ENCODE measurements around the gene SIN3B.

Gene SIN3B

DNA sequence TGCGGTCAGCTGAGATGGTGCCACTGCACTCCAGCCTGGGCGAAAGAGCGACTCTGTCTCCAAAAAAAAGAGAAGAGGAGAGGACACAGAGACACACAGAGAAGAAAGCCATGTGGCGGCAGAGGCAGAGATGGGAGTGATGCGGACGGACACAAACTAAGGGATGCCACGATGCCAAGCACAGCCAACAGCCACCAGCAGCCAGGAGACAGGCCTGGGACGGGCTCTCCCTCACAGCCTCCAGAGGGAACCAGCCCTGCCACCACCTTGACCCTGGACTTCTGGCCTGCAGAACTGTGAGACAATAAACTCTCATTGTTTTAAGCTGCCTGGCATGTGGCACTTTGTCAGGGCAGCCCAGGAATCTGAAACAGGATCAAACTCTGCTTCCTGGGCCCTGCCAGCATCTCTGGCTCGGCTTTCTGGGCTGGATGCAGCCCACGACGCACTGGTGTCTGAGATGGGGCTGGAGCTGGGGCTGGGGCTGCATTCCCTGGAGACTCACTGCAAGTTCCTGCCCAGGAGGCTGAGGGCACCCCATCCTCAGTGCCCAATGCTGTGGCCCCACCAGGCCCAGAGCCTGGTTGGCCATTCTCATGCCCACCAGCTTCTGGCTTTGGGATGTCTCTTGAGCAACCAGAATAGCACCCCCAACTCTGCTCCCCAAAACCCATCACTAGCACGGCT lies 62.6 kb downstream of the SIN3B start:
- no peak for DNase-seq

DNA sequence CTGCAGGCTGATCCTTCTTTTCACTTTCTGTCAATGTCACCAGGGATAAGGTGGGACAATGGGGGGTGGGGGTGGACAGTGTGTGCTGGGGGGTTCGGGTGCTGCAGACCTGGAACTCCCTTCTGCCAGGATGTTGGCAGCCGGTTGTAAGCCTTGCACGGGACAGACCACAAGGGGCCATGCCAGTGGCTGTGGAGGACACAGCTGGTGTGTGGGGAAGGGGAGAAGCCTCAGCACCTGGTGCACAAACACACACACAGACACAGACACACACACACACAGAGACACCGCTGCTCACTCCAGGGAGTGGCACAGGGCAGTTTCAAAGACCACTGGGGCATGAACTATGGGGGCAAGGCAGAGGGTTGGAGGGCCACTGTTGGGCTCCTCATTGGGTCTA lies 63.2 kb downstream of the SIN3B start:
- DNase-seq = no peak

DNA sequence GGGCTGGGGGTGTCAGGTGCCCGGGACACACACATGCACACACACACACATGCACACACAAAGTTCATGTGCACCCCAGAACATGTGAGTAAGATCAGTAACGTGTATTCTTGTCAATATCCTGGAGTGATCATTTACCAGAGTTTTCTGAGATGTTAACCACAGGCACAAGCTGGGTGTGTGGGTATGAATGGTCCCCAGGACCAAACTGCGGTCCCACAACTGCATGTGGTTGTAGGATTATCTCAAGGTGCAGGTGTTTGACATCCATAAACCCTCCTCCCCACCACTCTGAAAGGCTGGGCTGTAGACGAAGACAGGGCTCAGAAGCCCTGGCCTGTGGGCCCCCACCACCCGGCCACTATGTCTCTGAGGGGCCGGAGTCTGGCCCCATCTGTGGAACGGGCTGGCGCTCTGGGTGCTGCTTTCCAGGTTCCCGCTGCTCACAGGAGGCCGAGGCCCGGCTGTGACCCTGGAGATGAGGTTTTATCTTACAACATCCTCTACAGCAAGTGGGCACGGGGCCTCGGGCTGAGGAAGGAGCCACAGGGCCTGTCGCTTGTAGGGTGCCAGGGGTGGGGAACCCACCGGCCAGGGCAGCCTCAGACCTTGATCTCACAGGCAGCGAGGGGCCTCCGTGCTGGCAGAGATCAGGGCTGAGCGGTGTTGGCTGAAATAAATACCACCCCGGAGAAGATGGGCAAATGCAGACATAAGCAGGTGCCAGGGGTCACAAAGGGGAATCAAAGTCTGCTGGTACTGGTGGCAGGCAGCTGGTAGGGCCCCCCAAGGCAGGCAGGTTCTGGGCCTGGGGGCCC lies 63.9 kb downstream of the SIN3B start:
- no peak for DNase-seq

DNA sequence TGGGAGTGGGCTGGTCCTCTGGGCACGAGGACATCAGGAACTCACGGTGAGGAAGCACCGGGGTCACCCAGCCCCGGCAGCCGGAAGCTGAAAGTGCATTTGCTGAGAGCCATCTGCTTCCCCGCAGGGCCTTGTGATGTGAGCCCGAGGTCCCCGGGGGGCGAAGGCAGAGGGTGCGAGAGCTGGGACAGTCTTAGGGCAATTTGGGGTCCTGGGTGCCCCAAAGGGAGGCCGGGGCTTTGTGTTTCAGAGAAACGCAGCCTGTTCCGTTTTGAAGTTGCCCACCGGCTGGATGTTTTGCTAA lies 64.4 kb downstream of the SIN3B start:
- DNase-seq = no peak

DNA sequence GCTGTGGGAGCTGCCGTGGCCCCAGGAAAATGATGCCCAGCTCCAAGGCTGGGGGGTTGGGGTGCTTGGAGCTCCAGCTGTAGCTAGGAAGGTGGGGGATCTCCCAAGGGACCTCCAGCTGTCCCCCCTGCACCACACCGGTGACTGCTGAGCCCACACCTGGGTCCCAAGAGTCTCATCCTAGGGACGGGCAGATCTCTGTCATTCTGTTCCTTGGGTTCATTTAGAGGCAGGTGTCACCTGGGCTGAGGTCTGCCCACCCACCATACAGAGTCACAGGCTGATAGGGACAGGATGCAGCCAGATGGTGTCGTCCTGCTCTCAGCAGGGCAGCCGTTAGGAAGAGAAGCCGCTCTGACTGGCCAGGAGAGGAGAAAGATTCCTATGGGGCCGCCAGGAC lies 64.9 kb downstream of the SIN3B start:
- DNase-seq = no peak

DNA sequence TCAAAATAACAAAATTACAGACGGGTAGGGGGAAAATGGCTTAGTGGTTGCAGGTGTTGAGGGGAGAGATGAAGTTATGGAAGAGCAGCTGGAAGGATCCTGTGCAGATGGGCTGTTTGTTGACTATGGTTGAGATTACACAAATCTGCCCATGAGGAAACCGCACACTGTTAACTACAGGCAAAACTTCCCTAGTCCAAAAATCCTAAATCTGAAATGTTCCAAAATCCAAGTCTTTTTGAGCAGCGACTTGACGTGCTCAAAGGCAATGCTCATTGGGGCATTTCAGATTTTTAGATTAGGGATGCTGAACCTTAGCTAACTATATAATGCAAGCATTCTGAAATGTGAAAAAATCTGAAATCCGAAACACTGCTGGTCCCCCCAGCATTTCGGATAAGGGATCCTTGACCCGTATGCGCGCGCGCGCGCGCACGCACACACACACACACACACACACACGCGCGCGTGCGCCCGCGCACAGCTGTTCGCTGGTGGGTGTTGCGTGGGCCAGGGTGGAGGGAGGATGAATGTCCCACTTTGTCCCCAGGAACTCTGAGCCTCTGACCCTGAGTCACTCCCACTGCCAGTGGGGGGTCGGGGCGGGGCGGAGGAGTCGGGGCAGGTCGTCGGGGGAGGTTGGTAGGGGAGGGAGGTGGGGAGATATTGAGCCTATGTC lies 66.4 kb downstream of the SIN3B start:
- no peak for DNase-seq

DNA sequence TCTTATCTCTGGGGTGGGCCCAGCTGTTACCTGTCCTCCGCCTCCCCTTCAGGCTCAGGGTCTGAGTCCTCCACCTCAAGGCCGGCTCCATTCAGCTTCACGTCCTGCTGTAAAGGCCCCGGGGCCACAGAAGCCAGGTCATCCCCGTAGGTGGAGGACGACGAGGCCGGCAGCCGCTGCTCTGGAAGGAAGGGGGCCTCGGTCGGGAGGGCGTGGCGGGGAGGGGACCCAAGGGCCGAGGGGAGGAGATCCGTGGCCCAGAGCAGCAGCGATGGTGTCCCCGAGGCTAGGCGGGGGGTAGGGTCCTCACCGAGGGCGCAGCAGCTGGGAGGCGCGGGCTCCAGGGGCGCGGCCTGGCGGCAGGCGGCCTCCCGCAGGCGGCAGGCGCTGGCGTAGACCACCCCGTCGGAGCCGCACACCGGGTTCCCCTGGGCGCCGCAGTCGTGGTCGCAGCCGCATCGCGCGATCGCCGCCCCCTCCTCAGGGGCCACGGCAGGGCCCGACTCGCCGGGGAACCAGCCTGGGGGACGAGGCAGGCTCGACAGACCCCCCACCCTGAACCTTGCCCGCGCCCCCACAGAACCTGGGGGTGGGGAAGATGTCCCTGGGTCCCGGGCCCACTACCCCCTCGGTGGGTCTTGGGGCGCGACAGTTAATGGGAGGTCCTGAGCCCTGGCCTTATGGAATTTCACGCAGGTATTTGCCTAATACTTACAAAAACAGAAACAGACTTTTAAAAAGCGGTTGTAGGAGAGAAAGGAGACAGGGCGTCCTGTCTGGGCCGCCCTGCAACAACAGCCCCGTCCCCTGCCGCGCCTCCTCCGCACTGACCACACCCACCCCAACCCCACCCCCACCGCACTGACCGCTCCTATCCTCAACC lies 67.2 kb downstream of the SIN3B start:
- DNase-seq = no peak

DNA sequence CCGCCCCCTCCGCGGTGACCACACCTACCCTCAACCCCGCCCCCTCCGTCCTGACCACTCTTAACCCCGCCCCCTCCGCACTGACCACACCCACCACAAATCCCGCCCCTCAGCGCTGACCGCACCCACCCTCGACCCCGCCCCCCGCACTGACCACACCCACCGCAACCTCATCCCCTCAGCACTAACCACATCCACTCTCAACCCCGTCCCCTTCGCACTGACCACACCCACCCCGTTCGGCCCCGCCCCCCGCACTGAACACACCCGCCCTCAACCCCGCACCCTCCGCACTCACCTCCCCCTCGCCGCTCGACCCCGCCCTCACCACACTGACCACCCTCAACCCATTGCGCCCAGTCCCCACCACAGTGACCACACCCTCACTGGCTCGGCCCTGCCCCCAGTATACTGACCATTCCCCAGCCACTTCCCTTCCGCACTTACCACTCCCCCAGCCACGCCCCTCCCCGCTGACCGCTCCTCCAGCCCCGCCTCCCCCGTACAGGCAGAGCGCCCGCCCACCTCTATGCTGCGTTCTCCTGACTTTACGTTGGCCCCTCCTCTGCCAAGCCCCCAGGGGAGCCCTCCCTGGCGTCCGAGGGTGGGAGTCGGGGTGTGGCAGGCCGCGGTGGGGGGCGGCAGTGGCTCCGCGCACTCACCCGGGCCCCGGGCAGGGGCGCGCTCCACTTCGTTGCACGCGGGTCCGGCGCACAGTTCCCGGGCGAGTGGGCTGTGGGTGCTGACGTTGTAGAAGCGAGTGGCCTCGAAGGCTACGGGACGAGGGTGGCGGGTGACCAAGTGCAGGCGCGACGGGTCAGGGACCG lies 68.0 kb downstream of the SIN3B start:
- no peak for DNase-seq

DNA sequence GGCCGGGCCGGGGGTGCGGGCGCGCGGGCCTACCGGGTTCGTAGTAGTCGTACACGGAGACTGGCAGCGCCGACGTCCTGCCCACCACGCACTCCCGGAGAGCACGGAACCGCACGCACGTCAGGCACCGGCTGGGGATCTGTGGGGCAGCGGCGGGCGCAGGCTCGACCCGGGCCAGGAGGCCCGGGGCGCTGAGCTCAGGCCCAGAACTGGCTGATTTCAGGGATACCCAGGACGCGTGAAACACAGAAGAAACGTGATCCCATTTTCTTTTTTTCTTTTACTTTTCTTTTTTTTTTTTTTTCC lies 68.6 kb downstream of the SIN3B start:
- no peak for DNase-seq

DNA sequence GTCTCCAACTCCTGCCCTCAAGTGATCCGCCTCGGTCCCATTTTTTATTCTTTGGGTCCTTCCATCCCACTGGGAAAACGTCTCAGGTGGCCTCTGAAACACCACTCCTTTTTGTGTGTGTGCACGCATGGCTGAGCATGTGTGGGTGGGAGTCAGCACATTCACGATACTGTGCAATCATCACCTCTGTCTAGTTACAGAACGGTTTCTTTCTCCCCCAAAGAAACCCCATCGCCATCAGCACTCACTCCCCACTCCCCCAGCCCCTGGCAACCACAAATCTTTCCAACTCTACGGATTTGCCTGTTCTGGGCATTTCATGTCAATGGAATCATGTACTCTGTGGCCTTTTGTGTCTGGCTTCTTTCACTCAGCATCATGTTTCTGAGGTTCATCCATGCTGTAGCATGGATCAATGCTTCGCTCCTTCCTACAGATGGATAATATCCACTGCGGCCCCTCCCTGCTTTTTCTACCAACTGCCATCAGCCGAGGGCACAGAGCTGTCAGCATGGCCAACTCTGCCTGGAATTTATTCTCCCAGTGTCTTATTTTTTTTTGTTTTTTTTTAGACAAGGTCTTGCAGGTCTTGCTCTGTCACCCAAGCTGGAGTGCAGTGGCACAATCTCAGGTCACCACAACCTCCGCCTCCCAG lies 69.3 kb downstream of the SIN3B start:
- no peak for DNase-seq

DNA sequence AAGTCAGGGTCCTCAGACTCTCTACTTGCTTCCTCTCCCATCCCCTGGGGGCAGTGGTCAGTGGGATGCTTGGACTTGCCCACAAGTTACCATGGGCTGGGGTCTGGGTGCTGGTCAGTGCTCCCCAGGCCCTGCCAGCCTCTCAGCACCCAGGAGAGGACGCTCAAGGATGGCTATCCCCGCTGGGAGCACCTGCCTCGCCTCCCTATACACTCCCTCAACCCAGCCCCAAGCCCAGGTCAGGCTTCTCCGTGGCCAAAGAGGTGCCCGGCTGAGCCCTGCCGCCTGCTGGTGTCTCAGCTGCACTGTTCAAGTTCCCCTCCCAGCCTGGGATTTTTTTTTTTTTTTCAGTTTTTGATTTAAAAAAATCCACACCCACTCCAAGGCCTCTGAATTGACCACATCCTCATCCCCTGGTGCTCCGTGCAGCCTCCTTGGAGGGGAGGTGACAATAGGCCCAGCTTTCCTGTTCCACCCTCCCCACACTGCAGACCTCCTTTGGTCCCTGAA lies 70.4 kb downstream of the SIN3B start:
- DNase-seq = no peak

DNA sequence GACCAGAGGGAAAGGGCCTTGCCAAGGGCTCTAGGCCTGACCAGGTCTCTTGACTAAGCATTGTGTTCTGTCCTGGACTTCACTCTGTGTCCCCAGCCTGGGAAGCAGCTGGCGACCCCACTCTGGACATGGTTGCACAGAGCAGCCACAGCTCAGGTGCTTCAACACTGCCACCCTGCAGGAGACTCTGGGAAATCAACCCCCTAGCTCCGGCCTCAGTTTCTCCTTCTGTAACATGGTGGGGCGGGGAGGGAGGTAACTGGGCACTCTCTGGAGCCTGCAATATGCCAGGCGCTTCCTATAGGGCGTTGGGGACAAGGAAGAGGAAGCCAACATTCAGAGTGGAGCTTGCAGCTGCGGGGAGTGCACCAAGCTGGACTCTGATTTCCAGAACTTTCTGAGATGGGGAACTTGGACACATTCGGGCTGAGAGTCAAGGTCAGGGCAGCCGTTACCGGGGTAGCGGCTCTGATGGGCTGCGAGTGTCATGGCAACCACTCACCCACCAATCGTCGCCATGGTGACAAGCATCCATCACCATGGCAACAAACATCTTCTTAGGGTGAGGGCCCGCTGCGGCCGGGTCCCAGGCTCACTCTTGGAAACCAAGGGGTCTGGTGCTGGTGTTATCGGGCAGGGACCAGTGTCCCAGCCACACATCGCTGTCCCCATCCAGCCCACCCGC lies 72.4 kb downstream of the SIN3B start:
- DNase-seq = no peak

DNA sequence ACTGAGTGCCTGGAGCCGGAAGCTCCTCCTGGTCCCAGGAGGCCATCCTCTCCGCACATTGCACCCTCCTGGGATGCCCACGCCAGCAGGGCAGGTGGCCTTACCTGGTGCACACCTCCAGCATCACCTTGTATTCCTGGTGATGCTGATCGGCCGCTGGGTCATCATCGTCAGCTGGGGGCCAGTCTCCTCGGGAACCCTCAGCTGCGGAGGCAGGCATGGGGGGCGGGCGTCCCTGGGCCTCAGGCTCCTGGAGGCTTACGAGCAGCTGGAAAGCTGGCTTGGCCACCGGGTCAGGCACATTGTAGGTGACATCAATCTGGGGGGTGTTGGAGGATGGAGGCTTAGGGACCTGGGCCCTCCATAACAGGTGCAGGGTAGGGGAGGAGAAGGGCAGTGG lies 73.3 kb downstream of the SIN3B start:
- no peak for DNase-seq

DNA sequence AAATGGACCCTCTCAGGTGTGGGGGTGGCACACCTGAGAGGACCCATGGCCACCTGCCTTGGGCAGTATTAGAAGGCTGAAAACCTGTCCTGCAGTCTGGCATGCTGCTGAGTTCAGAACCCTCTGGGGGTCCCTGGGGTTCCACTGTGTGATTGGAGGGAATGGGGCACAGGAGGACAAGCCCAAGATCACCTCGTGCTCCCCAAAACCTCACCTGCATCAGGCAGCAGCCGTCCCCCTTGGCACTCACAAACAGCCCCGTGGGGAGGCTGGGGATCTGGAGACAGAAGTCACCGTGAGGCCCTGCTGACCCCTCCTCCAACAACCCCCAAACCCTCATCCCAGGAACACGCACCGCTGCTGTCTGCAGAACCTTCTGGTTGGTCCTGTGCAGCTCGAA lies 74.1 kb downstream of the SIN3B start:
- no peak for DNase-seq

DNA sequence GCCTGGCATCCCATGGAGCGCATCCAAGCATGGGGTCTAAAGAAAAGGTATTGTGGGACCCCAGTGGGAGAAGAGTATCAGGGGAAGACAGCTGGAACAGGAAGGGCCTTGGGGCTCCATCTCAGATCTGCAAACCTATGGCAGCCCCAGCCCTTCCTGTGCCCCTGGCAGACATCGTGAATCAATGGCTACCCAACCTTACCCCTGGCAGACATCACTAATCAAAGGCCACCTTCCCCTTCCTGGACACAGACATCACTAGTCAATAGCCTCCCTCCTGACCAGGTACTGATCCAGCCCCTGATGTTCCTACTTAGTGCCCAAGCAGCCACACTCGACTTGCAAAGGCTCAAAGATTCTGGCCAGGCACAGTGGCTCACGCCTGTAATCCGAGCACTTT lies 75.4 kb downstream of the SIN3B start:
- no peak for DNase-seq

DNA sequence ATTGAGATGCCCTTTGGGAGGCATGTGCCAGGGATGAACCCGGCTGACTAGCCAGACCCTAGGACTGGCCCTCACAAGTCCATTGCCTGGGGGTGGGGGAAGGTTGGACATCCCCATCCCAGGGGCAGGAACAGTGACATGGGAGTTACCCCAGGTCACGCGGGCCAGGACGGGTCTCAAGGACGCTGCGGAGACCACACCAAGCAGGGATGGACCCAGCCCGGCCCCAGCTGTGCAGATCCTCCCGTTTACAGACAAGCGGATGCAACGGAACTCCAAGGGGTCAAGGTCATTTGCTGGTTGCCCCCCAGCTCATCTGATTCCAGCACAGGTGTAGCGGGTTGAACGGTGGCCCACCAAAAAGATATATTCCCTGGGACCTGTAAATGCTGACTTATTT lies 79.6 kb downstream of the SIN3B start:
- no peak for DNase-seq

DNA sequence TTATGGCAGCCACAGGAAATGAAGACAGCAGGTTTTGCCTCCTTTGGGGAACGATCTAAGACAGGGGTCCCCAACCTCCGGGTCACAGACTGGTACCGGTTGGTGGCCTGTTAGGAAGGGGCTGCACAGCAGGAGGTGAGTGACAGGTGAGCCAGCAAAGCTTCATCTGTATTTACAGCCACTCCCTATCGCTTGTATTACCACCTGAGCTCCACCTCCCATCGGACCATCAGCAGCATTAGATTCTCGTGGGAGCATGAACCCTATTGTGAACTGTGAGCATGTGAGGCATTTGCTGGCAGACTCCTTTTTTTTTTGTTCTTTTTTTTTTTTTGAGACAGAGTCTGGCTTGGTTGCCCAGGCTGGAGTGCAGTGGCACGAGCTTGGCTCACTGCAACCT lies 81.8 kb downstream of the SIN3B start:
- DNase-seq = no peak

DNA sequence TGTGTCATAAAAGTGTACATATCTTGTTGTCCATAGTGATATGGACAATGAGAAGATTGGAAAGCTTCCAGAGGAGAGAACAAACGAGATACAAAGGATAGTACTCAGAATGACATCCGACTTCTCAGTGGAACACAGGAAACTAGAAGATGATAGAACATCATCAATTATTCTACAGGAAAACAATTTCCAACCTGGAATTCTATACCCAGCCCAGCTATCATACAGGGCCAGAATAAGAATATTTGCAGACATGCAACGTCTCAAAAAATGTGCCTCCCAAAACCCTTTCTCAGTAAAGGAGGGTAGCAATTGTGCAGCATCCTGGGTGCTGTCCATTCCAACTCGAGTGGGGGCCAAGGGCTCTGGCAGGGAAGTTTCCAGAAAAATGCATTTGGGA lies 83.6 kb downstream of the SIN3B start:
- no peak for DNase-seq

DNA sequence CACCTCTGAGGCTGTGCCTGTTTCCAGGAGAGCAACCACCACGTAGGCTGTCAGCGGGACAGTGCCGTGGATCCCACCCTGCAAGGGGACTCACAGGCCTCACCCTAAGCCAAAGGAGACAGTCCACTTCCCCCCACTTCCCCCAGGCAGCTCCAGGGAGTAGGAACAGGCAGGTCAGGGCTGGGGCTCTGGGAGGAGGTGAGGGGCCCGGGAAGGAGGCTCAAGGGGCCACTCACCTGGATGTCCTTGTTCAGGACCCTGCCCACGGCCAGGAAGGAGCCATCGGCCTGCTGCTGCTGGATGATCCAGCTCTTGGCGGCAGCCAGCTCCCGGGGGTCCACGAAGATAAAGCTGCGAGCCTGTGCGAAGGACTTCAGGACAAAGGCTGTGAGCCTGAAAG lies 85.2 kb downstream of the SIN3B start:
- DNase-seq = no peak

DNA sequence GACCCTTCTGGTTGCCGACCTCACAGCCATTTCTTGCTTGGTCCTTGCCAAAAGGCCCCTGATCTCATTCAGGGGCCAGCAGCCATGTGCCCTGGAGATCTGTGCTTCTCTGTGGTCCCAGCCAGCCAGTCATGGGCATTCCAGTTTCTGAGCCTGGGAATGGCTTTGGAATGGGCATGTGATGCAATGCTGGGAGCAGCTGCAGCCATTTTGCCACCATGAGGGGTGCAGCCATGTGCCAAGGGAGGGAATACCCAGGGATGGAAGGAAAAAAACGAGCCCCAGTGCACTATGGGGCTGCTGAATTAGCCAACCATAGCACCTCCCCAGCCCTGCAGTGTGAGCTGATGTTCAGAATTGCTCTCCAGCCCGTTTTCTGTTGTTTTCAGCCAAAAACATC lies 85.9 kb downstream of the SIN3B start:
- no peak for DNase-seq

DNA sequence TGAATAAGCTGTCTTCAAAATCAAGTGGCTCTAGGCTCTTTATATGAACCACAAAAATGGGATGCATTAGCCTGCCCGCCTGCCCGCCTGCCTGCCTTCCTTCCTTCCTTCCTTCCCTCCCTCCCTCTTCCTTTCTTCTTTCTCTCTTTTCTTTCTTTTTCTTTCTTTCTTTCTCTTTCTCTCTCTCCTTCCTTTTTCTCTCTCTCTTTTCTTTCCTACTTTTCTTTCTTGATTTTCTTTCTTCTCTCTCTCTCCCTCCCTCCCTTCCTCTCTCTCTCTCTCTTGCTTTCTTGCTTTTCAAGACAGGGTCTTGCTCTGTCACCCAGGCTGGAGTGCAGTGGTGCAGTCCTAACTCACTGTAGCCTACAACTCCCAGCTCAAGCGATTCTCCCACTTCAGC lies 86.5 kb downstream of the SIN3B start:
- no peak for DNase-seq
